ENCODE measurements around the gene CLHC1.

DNA sequence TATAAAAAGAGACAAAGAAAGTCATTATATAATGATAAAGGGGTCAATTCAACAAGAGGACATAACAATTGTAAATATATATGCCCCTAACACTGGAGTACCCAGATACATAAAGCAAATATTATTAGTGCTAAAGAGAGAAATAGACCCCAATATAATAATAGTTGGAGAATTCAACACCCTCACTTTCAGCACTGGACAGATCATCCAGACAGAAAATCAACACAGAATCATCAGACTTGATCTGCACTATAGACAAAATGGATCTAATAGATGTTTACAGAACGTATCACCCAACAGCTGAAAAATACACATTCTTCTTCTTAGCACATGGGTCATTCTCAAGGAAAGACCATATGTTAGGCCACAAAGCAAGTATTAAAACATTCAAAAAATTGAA, 31.7 kb downstream of the CLHC1 start:
- TF ChIP-seq CTCF (IDR thresholded peaks at IDR 0.05), result no peak
- no peak for TF ChIP-seq POLR2A (IDR thresholded peaks at IDR 0.05)
- TF ChIP-seq EP300 (IDR thresholded peaks at IDR 0.05; ENCODE audit: low read depth), result no peak
